Measurements from ENCODE around the gene MLXIPL. TPM values are rescaled to one million over a fixed set of nuclear protein-coding genes. Genes with fewer than 3 reads are reported as not detected.

The MLXIPL gene
- total RNA-seq, 1 experiment from 2014 or later = 6.1 TPM

GRCh38 chr7:73625276-73625675 is 954 bp upstream of the MLXIPL start:
- Histone ChIP-seq H4K91ac (ENCODE audit: insufficient read length, low read depth, low read length) (no peak overlapping the region), H3K9me3 (ENCODE audit: control insufficient read depth, low read depth, low read length) (no peaks in the 10 kb centered on the region), H2AFZ (ENCODE audit: low read length) (no peak overlapping the region), H3K4me2 (ENCODE audit: insufficient read depth, insufficient read length, low read length) (no peak overlapping the region), H3K18ac (ENCODE audit: insufficient read length, low read depth, low read length) (no peak overlapping the region), H3K4me1 (ENCODE audit: insufficient read depth, low read length) (no peaks in the 10 kb centered on the region; the same call in 1 of the 2 replicates), H2BK15ac (ENCODE audit: low read depth, low read length) (no peak overlapping the region), H3K9ac (ENCODE audit: extremely low read depth, insufficient read length, low read length) (no peak overlapping the region), H3T11ph (ENCODE audit: low read length) (no peak overlapping the region), H3K23me2 (ENCODE audit: insufficient read length, low read depth, low read length, poor library complexity, severe bottlenecking) (peaks cover 15% of the 10 kb centered on the region), H3K79me1 (ENCODE audit: insufficient read depth, low read depth, low read length, poor library complexity, severe bottlenecking) (no peaks in the 10 kb centered on the region), H3K4ac (ENCODE audit: low read depth, low read length) (no peak overlapping the region), H2BK12ac (ENCODE audit: insufficient read length, low read depth, low read length) (no peak overlapping the region), H2BK120ac (ENCODE audit: low read depth, low read length, poor library complexity, severe bottlenecking) (no peak overlapping the region), H3K56ac (ENCODE audit: insufficient read length, low read depth, low read length) (no peak overlapping the region), H3K79me2 (ENCODE audit: insufficient read depth, low read length) (no peaks in the 10 kb centered on the region), H4K20me1 (ENCODE audit: control insufficient read depth, insufficient read depth, insufficient read length) (no peaks in the 10 kb centered on the region), H4K5ac (ENCODE audit: insufficient read length, low read depth, low read length) (no peak overlapping the region), H2BK20ac (ENCODE audit: low read depth, low read length, poor library complexity, severe bottlenecking) (no peak overlapping the region), H3K27ac (ENCODE audit: insufficient read length, low read depth, low read length) (no peak overlapping the region), H3K14ac (ENCODE audit: insufficient read depth, low read length) (no peak overlapping the region), H3K27me3 (ENCODE audit: insufficient read depth, low read length) (no peaks in the 10 kb centered on the region), H3K23ac (ENCODE audit: insufficient read length, low read depth, low read length) (no peak overlapping the region), H2AK5ac (ENCODE audit: insufficient read length, low read length) (no peak overlapping the region), H4K8ac (replicated peaks; ENCODE audit: insufficient read length, low read depth, low read length) (no peak overlapping the region), H2BK5ac (ENCODE audit: insufficient read length, low read length) (no peak overlapping the region)
- Mint-ChIP-seq H3K27ac (peak overlapping the region in 1 of 3 experiments; percentile 76; a peak in 1 of 7 replicates), H3K36me3 (ENCODE audit: insufficient read depth in 1 of 3, low read depth in 3 of 3) (no peaks in the 10 kb centered on the region), H3K4me3 (no peak overlapping the region; a peak in 1 of 5 replicates), H3K4me1 (peaks cover 2 to 29% of the 10 kb centered on the region in 2 experiments; a peak in 2 of 4 replicates), H3K9me3 (no peaks in the 10 kb centered on the region), H3K27me3 (ENCODE audit: low read depth) (peaks cover 63% of the 10 kb centered on the region)
- no peak for DNase-seq
- TF ChIP-seq CTCF (conservative IDR thresholded peaks at IDR 0.05) = no peak
- no CpG with 5 or more reads among the region's 11 CpGs for WGBS (ENCODE audit: extremely low coverage, insufficient read length, low lambda C conversion rate)

All from H9 (cell line).